DND-41 (cell line): ENCODE data around the gene CIAO1.
"Not testable (repeated sequence)": the region's sequence is repeated elsewhere in the genome, so short reads cannot be mapped to it uniquely, and the experiment has no call there.

Experiments
- ATAC-seq: fragments of 200-7000 bp; cut with Tn5 transposase; 3 replicates; pipeline ENCODE4 v1.9.1; 2021; ENCODE audit warnings: low read depth; ENCODE audit not compliant: insufficient read depth
- DNase-seq: peaks from one replicate; pipeline ENCODE4 v3.0.0-alpha.2; 2020
- H2AFZ ChIP-seq: 2 replicates; pipeline ENCODE4 v1.6.0; 2012; ENCODE audit warnings: low read depth, low read length
- H3K27ac ChIP-seq: 2 replicates; pipeline ENCODE4 v1.5.1; 2012; ENCODE audit warnings: low read length, inconsistent platforms
- H3K27me3 ChIP-seq: fragments of 200-600 bp; sonication (generic); 2 replicates; pipeline ENCODE4 v1.6.0; 2012; ENCODE audit warnings: low read length, mild to moderate bottlenecking, inconsistent platforms; ENCODE audit not compliant: insufficient read depth, poor library complexity
- H3K36me3 ChIP-seq: 2 replicates; pipeline ENCODE4 v1.5.1; 2012; ENCODE audit warnings: low read length, inconsistent platforms; ENCODE audit not compliant: insufficient read depth
- H3K4me1 ChIP-seq: 2 replicates; pipeline ENCODE4 v1.5.1; 2012; ENCODE audit warnings: mild to moderate bottlenecking, low read length; ENCODE audit not compliant: insufficient read depth
- H3K4me2 ChIP-seq: 2 replicates; pipeline ENCODE4 v1.6.0; 2012; ENCODE audit warnings: mild to moderate bottlenecking, moderate library complexity, low read length, inconsistent platforms; ENCODE audit not compliant: insufficient read depth
- H3K4me3 ChIP-seq, 2 experiments: fragments of 200-600 bp in 1 of 2; shearing (Covaris generic) in 1 of 2; 2 replicates each; pipeline ENCODE4 v1.5.1; 2012 to 2016; ENCODE audit warnings: inconsistent platforms in 2 of 2, low read length in 2 of 2, mild to moderate bottlenecking in 2 of 2, low read depth in 1 of 2, moderate library complexity in 1 of 2
- H3K79me2 ChIP-seq: 2 replicates; pipeline ENCODE4 v1.6.0; 2012; ENCODE audit warnings: low read length, inconsistent platforms; ENCODE audit not compliant: insufficient read depth
- H3K9ac ChIP-seq: 2 replicates; pipeline ENCODE4 v1.6.0; 2012; ENCODE audit warnings: low read depth, mild to moderate bottlenecking, inconsistent platforms, low read length, moderate library complexity
- H3K9me3 ChIP-seq: 2 replicates; pipeline ENCODE4 v1.5.1; 2012; ENCODE audit warnings: low read length, moderate library complexity, mild to moderate bottlenecking, inconsistent platforms; ENCODE audit not compliant: insufficient read depth, severe bottlenecking
- H4K20me1 ChIP-seq: 2 replicates; pipeline ENCODE4 v1.6.0; 2012; ENCODE audit warnings: low read length; ENCODE audit not compliant: insufficient read depth
- EZH2 ChIP-seq: IDR thresholded peaks from 3 replicates; pipeline ENCODE4 v1.6.1; 2012; ENCODE audit warnings: borderline replicate concordance, low read depth, mild to moderate bottlenecking, moderate library complexity, low read length, inconsistent platforms; ENCODE audit not compliant: severe bottlenecking
- TF ChIP-seq, protein P1 (sequence below): IDR thresholded peaks from 2 replicates; pipeline ENCODE4 v1.5.1; 2012; ENCODE audit warnings: borderline replicate concordance, low read length, moderate library complexity, mild to moderate bottlenecking; ENCODE audit not compliant: poor library complexity, severe bottlenecking; ENCODE audit errors: extremely low read depth

CIAO1 gene

DNA sequence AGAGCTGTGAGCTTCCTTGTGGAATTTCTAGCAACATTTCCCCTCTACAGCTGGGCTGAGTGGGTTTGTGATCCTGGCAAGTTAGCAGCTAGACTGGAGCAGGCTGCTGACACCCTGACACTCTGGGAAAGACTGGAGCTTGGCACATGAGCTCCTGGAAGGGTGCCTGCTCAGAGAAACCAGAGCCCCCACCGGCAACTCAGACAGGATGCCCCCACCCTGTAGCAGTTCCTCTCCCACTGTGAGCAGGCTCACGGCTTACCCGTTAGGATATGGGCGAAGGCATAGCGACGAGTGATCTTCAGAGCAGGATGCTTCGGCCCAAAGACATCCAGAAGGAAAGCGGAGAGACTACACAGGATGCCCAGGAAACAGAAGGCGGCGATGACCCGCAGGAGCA is 11.5 kb upstream of the CIAO1 start:
- no peak overlapping the region for H3K9ac ChIP-seq
- ATAC-seq = no peak
- H3K4me3 ChIP-seq = no peak overlapping the region
- H3K4me1 ChIP-seq = no peaks in the 10 kb centered on the region
- H3K27me3 ChIP-seq = no peaks in the 10 kb centered on the region
- H3K27ac ChIP-seq = no peak overlapping the region
- no peak for DNase-seq
- TF ChIP-seq, protein P1, sequence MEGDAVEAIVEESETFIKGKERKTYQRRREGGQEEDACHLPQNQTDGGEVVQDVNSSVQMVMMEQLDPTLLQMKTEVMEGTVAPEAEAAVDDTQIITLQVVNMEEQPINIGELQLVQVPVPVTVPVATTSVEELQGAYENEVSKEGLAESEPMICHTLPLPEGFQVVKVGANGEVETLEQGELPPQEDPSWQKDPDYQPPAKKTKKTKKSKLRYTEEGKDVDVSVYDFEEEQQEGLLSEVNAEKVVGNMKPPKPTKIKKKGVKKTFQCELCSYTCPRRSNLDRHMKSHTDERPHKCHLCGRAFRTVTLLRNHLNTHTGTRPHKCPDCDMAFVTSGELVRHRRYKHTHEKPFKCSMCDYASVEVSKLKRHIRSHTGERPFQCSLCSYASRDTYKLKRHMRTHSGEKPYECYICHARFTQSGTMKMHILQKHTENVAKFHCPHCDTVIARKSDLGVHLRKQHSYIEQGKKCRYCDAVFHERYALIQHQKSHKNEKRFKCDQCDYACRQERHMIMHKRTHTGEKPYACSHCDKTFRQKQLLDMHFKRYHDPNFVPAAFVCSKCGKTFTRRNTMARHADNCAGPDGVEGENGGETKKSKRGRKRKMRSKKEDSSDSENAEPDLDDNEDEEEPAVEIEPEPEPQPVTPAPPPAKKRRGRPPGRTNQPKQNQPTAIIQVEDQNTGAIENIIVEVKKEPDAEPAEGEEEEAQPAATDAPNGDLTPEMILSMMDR = no peak
- TF ChIP-seq EZH2 = no peak
- H3K36me3 ChIP-seq = peaks cover 66% of the 10 kb centered on the region
- no peak overlapping the region for H2AFZ ChIP-seq
- H3K9me3 ChIP-seq = no peaks in the 10 kb centered on the region
- H3K79me2 ChIP-seq = peaks cover 24% of the 10 kb centered on the region
- H3K4me2 ChIP-seq = no peak overlapping the region
- peaks cover 18% of the 10 kb centered on the region for H4K20me1 ChIP-seq

DNA sequence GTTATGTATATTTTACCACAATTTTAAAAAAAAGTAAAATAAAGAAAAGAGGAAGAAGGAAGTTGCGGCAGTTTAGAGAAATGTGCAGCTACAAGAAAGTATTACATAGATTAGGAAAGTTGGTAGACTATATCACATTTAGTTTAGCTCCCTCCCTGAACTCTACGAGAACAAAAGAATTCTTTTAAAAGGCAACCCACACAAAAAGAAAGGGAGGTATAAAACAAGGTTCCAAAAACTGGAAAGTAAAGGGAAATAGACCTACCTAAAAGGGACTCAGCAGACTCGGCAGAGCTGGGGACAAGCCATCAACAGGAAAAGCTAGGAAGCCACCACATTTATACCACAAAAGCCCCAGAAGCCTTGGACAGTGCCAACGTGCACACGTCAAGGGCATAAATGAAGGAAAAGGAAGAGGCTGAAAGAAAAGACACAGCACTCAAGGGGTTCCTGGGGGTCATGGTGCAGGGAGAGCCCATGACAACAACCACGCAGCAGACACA is 9.4 kb upstream of the CIAO1 start:
- Histone ChIP-seq H3K27me3 (no peaks in the 10 kb centered on the region), H3K4me2 (no peak overlapping the region), H3K36me3 (peaks cover 78% of the 10 kb centered on the region), H3K9ac (no peak overlapping the region), H3K27ac (no peak overlapping the region), H3K4me1 (no peaks in the 10 kb centered on the region), H2AFZ (no peak overlapping the region), H3K79me2 (peaks cover 44% of the 10 kb centered on the region), H4K20me1 (peaks cover 33% of the 10 kb centered on the region), H3K4me3 (no peak overlapping the region), H3K9me3 (no peaks in the 10 kb centered on the region)
- no peak for TF ChIP-seq EZH2
- TF ChIP-seq, protein P1 = no peak
- ATAC-seq (no peak), DNase-seq (no peak)

DNA sequence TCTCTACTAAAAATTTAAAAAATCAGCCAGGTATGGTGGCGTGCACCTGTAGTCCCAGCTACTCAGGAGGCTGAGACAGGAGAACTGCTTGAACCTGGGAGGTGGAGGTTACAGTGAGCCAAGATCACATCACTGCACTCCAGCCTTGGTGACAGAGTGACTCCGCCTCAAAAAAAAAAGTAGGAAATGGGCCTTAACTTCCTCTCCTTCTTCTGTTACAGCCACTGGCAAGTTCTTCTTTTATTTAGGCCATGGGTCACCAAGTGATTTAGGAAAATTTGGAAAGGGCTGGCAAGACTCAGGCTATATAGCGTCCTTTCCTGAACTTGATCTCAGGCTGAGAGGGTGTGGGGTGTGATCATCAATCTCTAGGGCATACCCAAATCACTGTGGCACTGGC is 8.3 kb upstream of the CIAO1 start:
- ATAC-seq, H3K4me2 ChIP-seq, DNase-seq, H3K27ac ChIP-seq, H3K9ac ChIP-seq, H3K27me3 ChIP-seq, H3K9me3 ChIP-seq, H2AFZ ChIP-seq, H3K4me1 ChIP-seq, H3K4me3 ChIP-seq: not testable (repeated sequence)
- Histone ChIP-seq H4K20me1 (peaks cover 33% of the 10 kb centered on the region), H3K36me3 (peaks cover 70% of the 10 kb centered on the region), H3K79me2 (peaks cover 55% of the 10 kb centered on the region)

DNA sequence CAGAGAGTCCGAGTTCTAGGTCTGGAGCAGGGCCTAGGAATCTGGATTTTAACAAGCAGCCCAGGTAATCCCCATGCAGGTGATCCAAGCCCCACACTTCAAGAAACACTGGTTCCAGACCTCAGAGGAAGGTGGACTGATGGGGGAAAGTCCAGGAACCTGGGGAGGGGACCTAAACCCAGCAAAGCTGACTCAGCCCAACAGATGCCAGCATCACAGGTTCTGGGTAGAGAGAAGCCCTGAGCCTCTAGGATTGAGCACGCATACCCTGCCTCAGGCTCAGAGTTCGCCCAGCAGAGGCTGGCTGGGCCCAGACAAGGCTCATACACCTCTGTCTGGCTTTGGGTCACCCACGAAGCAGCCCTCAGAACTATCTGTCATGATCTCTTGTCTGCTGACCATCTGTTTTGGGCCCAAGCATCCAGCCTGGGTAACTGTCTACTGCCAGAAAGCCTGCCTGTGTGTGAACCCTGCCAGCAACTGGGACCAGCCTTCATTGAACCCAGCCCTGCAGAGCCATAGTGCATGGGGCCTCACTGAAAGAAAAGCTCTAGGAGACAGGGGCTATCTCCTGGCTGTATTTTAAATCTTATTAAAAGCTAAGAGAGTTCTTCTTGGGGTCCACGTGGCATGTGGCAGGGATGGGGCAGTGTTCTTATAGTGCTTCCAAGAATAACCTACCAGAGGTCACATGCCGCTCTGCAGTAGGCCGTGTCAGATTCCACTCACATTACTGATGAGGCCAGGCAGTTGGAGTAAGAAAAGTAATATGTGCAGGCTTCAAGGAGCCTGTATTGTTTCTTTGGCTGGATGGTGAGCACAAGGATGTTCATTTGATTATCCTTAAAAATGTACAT is 7.6 kb upstream of the CIAO1 start:
- no peak for TF ChIP-seq EZH2
- TF ChIP-seq, protein P1 = no peak
- Histone ChIP-seq H3K4me2 (no peak overlapping the region), H3K36me3 (peaks cover 65% of the 10 kb centered on the region), H2AFZ (no peak overlapping the region), H3K9me3 (no peaks in the 10 kb centered on the region), H3K4me3 (no peak overlapping the region), H4K20me1 (peaks cover 33% of the 10 kb centered on the region), H3K27me3 (no peaks in the 10 kb centered on the region), H3K27ac (no peak overlapping the region), H3K79me2 (peaks cover 59% of the 10 kb centered on the region), H3K9ac (no peak overlapping the region), H3K4me1 (peaks cover under 1% of the 10 kb centered on the region; the same call in 1 of the 2 replicates)
- ATAC-seq (no peak), DNase-seq (no peak)
